HEK293 (cell line): ENCODE data around the gene KRT39.

Experiments used
- CTCF ChIA-PET: fragments of 350-600 bp; formaldehyde crosslinking; extraction: SDS; loops from one replicate; lab custom pipeline; 2021; ENCODE audit warnings: antibody characterized with exemption; lab: Yijun Ruan, JAX
- POLR2A ChIA-PET: fragments of 300-600 bp; formaldehyde crosslinking; extraction: SDS; loops from one replicate; lab custom pipeline; 2020; ENCODE audit warnings: antibody characterized with exemption, inconsistent platforms; lab: Yijun Ruan, JAX
- H3K27ac ChIP-seq: fragments of 200-500 bp; sonication (Bioruptor generic); 2 replicates; pipeline ENCODE4 v1.5.1; 2014; ENCODE audit warnings: low read depth, low read length, control low read depth, inconsistent platforms; ENCODE audit errors: extremely low read depth
- H3K36me3 ChIP-seq, 2 experiments: fragments of 200-500 bp in 1 of 2; sonication (Bioruptor generic) in 1 of 2; 1 replicate in 1 of 2; 2 replicates in 1 of 2; pipeline ENCODE4 v1.5.1; 2014 to 2017; ENCODE audit warnings: inconsistent platforms in 2 of 2, low read length in 2 of 2; ENCODE audit not compliant: control insufficient read depth in 2 of 2, insufficient read depth in 1 of 2
- H3K4me1 ChIP-seq: fragments of 200-500 bp; sonication (Bioruptor generic); 2 replicates; pipeline ENCODE4 v1.5.1; 2014; ENCODE audit warnings: mild to moderate bottlenecking, low read length, inconsistent platforms; ENCODE audit not compliant: control insufficient read depth, insufficient read depth
- H3K4me3 ChIP-seq: 2 replicates; pipeline ENCODE4 v1.5.1; 2011; ENCODE audit warnings: low read depth, mild to moderate bottlenecking, control low read depth, low read length, moderate library complexity
- H3K9me3 ChIP-seq: fragments of 200-500 bp; sonication (Bioruptor generic); 2 replicates; pipeline ENCODE4 v1.5.1; 2014; ENCODE audit warnings: low read depth, low read length, inconsistent platforms; ENCODE audit not compliant: control insufficient read depth, insufficient read depth
- EGR2 ChIP-seq: fragments of 450-650 bp; formaldehyde crosslinking; IDR thresholded peaks from 2 replicates; pipeline ENCODE4 v1.5.1; 2016; ENCODE audit warnings: low read depth, missing biosample characterization, missing genetic modification characterization
- KLF16 ChIP-seq: fragments of 450-650 bp; formaldehyde crosslinking; IDR thresholded peaks from 2 replicates; pipeline ENCODE4 v1.5.1; 2017; ENCODE audit warnings: missing biosample characterization, missing genetic modification characterization
- KLF7 ChIP-seq: fragments of 450-650 bp; formaldehyde crosslinking; IDR thresholded peaks from 2 replicates; pipeline ENCODE4 v1.5.1; 2016; ENCODE audit warnings: missing biosample characterization, missing genetic modification characterization, borderline replicate concordance
- MEIS1 ChIP-seq: sonication (generic); formaldehyde crosslinking; IDR thresholded peaks from 2 replicates; pipeline ENCODE4 v1.8.1; 2022; ENCODE audit warnings: missing genetic modification reagents, mild to moderate bottlenecking, borderline replicate concordance
- YY1 ChIP-seq: fragments of 450-650 bp; formaldehyde crosslinking; IDR thresholded peaks from 2 replicates; pipeline ENCODE4 v1.5.1; 2018; ENCODE audit warnings: missing biosample characterization, missing genetic modification characterization
- ZBTB7A ChIP-seq: fragments of 450-650 bp; formaldehyde crosslinking; IDR thresholded peaks from 2 replicates; pipeline ENCODE4 v1.5.1; 2016; ENCODE audit warnings: low read depth, missing biosample characterization, missing genetic modification characterization
- ZNF146 ChIP-seq: fragments of 450-650 bp; formaldehyde crosslinking; IDR thresholded peaks from 2 replicates; pipeline ENCODE4 v1.5.1; 2016; ENCODE audit warnings: missing biosample characterization, missing genetic modification characterization
- ZNF211 ChIP-seq: fragments of 450-650 bp; formaldehyde crosslinking; IDR thresholded peaks from 2 replicates; pipeline ENCODE4 v1.5.1; 2016; ENCODE audit warnings: low read depth, missing biosample characterization, missing genetic modification characterization
- ZNF223 ChIP-seq: fragments of 450-650 bp; formaldehyde crosslinking; IDR thresholded peaks from 2 replicates; pipeline ENCODE4 v1.5.1; 2016; ENCODE audit warnings: missing biosample characterization, missing genetic modification characterization
- ZNF311 ChIP-seq: fragments of 450-650 bp; formaldehyde crosslinking; IDR thresholded peaks from 2 replicates; pipeline ENCODE4 v1.5.1; 2017; ENCODE audit warnings: missing biosample characterization, missing genetic modification characterization, borderline replicate concordance
- ZNF341 ChIP-seq: fragments of 450-650 bp; formaldehyde crosslinking; IDR thresholded peaks from 2 replicates; pipeline ENCODE4; 2016; ENCODE audit warnings: low read depth, missing biosample characterization, missing genetic modification characterization
- ZNF354C ChIP-seq: fragments of 450-650 bp; formaldehyde crosslinking; IDR thresholded peaks from 2 replicates; pipeline ENCODE4 v1.5.1; 2016; ENCODE audit warnings: missing biosample characterization, missing genetic modification characterization, low read depth, borderline replicate concordance
- ZNF366 ChIP-seq: fragments of 450-650 bp; formaldehyde crosslinking; conservative IDR thresholded peaks from 2 replicates; pipeline ENCODE4 v1.5.1; 2016; ENCODE audit warnings: missing biosample characterization, missing genetic modification characterization
- ZNF37A ChIP-seq: fragments of 450-650 bp; IDR thresholded peaks from 2 replicates; pipeline ENCODE4 v1.5.1; 2018; ENCODE audit warnings: missing biosample characterization, missing genetic modification characterization
- ZNF501 ChIP-seq: fragments of 450-650 bp; formaldehyde crosslinking; IDR thresholded peaks from 2 replicates; pipeline ENCODE4 v1.5.1; 2016; ENCODE audit warnings: missing biosample characterization, missing genetic modification characterization
- ZNF621 ChIP-seq: fragments of 450-650 bp; formaldehyde crosslinking; IDR thresholded peaks from 2 replicates; pipeline ENCODE4 v1.5.1; 2017; ENCODE audit warnings: missing biosample characterization, missing genetic modification characterization
- ZNF626 ChIP-seq: fragments of 450-650 bp; sonication (Bioruptor Pico); formaldehyde crosslinking; IDR thresholded peaks from 2 replicates; pipeline ENCODE4 v1.5.1; 2018; ENCODE audit warnings: missing biosample characterization, missing genetic modification characterization, inconsistent platforms
- ZNF658 ChIP-seq: fragments of 450-650 bp; formaldehyde crosslinking; IDR thresholded peaks from 2 replicates; pipeline ENCODE4; 2016; ENCODE audit warnings: missing biosample characterization, missing genetic modification characterization
- ZNF670 ChIP-seq: fragments of 450-650 bp; formaldehyde crosslinking; IDR thresholded peaks from 2 replicates; pipeline ENCODE4 v1.5.1; 2016; ENCODE audit warnings: missing biosample characterization, missing genetic modification characterization, low read depth
- TF ChIP-seq, protein P1 (sequence below): fragments of 450-650 bp; formaldehyde crosslinking; IDR thresholded peaks from 2 replicates; pipeline ENCODE4 v1.5.1; 2016; ENCODE audit warnings: missing biosample characterization, missing genetic modification characterization, low read depth
- TF ChIP-seq, protein P2 (sequence below): fragments of 450-650 bp; formaldehyde crosslinking; IDR thresholded peaks from 2 replicates; pipeline ENCODE4 v1.5.1; 2017; ENCODE audit warnings: missing biosample characterization, missing genetic modification characterization

Gene KRT39

DNA sequence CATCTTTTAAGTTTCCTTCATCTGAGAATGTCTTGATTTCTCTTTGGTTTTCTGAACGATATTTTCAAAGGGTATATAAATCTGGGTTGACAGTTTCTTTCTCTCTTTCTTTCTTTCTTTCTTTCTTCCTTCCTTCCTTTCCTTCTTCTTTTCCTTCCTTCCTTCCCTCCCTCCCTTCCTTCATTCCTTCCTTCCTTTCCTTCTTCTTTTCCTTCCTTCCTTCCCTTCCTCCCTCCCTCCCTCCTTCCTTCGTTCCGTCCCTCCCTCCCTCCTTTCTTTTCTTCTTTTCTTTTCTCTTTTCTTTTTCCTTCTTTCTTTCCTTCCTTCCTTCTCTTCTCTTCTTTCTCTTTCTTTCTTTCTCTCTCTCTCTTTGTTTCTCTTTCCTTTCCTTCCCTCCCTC, 7.6 kb upstream of the KRT39 start:
- TF ChIP-seq ZNF366 (tag by site-specific recombination) (peak; percentile 83), KLF7 (no peak), YY1 (no peak), ZNF354C (tag by site-specific recombination) (no peak), ZNF223 (tag by site-specific recombination) (no peak), ZNF37A (tag by site-specific recombination) (no peak), ZNF146 (tag by site-specific recombination) (no peak), ZNF626 (tag by site-specific recombination) (no peak)
- Histone ChIP-seq H3K4me3 (no peak overlapping the region), H3K27ac (no peak overlapping the region), H3K36me3 (no peaks in the 10 kb centered on the region), H3K4me1 (no peaks in the 10 kb centered on the region), H3K9me3 (no peaks in the 10 kb centered on the region)
- CTCF ChIA-PET = interaction anchor here (0.6 to 2.6 kb wide), 2 partner anchors 10 to 12 kb away, joined by 3 to 12 read pairs; no protein-coding TSS in a partner anchor
- POLR2A ChIA-PET = no interaction called here

DNA sequence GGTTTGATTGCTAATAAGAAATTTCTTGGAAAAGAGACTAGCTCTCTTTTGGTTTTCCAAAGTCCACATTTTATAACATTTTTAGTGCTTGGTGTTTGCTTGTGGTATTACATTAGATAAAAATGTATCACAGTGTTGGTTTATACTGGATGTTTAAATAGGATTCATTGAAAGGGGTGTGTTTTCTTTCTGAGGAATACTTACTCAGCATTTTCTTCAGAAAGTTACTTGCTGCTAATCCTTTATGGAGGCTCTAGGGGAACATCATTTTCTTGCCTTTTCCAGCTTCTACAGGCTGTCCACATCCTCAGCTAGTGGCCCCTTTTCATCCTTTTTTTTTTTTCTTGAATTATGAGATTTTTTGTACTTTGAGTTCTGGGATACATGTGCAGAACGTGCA, 834 bp upstream of the KRT39 start:
- ChIA-PET CTCF (interaction anchor here (0.7 to 2.0 kb wide), 3 partner anchors 10 to 582 kb away, joined by 3 to 6 read pairs (median 5); no protein-coding TSS in a partner anchor), POLR2A (no interaction called here)
- H3K9me3 ChIP-seq = no peaks in the 10 kb centered on the region
- no peaks in the 10 kb centered on the region for H3K4me1 ChIP-seq
- no peaks in the 10 kb centered on the region for H3K36me3 ChIP-seq
- H3K27ac ChIP-seq = no peak overlapping the region
- TF ChIP-seq ZNF658 (tag by site-specific recombination) = no peak
- TF ChIP-seq ZNF621 (tag by site-specific recombination) = no peak
- TF ChIP-seq, protein P1, sequence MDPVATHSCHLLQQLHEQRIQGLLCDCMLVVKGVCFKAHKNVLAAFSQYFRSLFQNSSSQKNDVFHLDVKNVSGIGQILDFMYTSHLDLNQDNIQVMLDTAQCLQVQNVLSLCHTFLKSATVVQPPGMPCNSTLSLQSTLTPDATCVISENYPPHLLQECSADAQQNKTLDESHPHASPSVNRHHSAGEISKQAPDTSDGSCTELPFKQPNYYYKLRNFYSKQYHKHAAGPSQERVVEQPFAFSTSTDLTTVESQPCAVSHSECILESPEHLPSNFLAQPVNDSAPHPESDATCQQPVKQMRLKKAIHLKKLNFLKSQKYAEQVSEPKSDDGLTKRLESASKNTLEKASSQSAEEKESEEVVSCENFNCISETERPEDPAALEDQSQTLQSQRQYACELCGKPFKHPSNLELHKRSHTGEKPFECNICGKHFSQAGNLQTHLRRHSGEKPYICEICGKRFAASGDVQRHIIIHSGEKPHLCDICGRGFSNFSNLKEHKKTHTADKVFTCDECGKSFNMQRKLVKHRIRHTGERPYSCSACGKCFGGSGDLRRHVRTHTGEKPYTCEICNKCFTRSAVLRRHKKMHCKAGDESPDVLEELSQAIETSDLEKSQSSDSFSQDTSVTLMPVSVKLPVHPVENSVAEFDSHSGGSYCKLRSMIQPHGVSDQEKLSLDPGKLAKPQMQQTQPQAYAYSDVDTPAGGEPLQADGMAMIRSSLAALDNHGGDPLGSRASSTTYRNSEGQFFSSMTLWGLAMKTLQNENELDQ (tag by site-specific recombination) = no peak
- TF ChIP-seq ZNF37A (tag by site-specific recombination) = no peak
- TF ChIP-seq KLF16 = no peak
- no peak for TF ChIP-seq ZNF341 (tag by site-specific recombination)
- TF ChIP-seq EGR2 (tag by site-specific recombination) = no peak
- TF ChIP-seq MEIS1 = no peak
- TF ChIP-seq ZNF211 = no peak
- no peak for TF ChIP-seq ZNF501
- no peak for TF ChIP-seq ZBTB7A (tag by site-specific recombination)
- TF ChIP-seq ZNF311 (tag by site-specific recombination) = no peak
- TF ChIP-seq ZNF670 (tag by site-specific recombination) = no peak
- TF ChIP-seq, protein P2, sequence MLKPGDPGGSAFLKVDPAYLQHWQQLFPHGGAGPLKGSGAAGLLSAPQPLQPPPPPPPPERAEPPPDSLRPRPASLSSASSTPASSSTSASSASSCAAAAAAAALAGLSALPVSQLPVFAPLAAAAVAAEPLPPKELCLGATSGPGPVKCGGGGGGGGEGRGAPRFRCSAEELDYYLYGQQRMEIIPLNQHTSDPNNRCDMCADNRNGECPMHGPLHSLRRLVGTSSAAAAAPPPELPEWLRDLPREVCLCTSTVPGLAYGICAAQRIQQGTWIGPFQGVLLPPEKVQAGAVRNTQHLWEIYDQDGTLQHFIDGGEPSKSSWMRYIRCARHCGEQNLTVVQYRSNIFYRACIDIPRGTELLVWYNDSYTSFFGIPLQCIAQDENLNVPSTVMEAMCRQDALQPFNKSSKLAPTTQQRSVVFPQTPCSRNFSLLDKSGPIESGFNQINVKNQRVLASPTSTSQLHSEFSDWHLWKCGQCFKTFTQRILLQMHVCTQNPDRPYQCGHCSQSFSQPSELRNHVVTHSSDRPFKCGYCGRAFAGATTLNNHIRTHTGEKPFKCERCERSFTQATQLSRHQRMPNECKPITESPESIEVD (tag by site-specific recombination) = no peak
- no peak overlapping the region for H3K4me3 ChIP-seq
